Mesothelial cell of epicardium (in vitro differentiated cells): Measurements from ENCODE around the gene MCRIP2. TPM values are rescaled to one million over a fixed set of nuclear protein-coding genes. Genes with fewer than 3 reads are reported as not detected.

Source experiments
- DNase-seq, 2 experiments: peaks; one replicate each; pipeline ENCODE4 v3.0.0; 2021; ENCODE audit warnings: low spot score in 2 of 2; ENCODE audit not compliant: unreplicated experiment in 2 of 2
- H3K27ac Mint-ChIP-seq: 2 replicates; pipeline ENCODE4 v1.8.0; 2021; ENCODE audit warnings: mixed read lengths
- H3K27me3 Mint-ChIP-seq: 2 replicates; pipeline ENCODE4 v1.8.0; 2021; ENCODE audit warnings: low read depth, mixed read lengths
- H3K36me3 Mint-ChIP-seq: 2 replicates; pipeline ENCODE4 v1.8.0; 2021; ENCODE audit warnings: mixed read lengths
- H3K4me1 Mint-ChIP-seq: 2 replicates; pipeline ENCODE4 v1.8.0; 2021; ENCODE audit warnings: mixed read lengths
- H3K4me3 Mint-ChIP-seq: 2 replicates; pipeline ENCODE4 v1.8.0; 2021; ENCODE audit warnings: mild to moderate bottlenecking, moderate library complexity, mixed read lengths
- H3K9me3 Mint-ChIP-seq: 2 replicates; pipeline ENCODE4 v1.8.0; 2021; ENCODE audit warnings: mixed read lengths
- CTCF ChIP-seq: fragments of 200-600 bp; sonication (generic); IDR thresholded peaks from one replicate; pipeline ENCODE4 v1.5.0; 2021; ENCODE audit warnings: antibody characterized with exemption; ENCODE audit not compliant: unreplicated experiment
- total RNA-seq: library from RNA; stranded (reverse); gene quantifications from 3 replicates; pipeline ENCODE4 v1.2.1, GENCODE V29; 2021

MCRIP2 gene
- total RNA-seq, 1 donor from 2014 or later: 20.5 TPM

GRCh38 chr16:654034-654433 is 12.4 kb downstream of the MCRIP2 start:
- H3K27ac Mint-ChIP-seq: no peak overlapping the region
- H3K27me3 Mint-ChIP-seq: no peaks in the 10 kb centered on the region

GRCh38 chr16:657487-657886 is 15.9 kb downstream of the MCRIP2 start:
- H3K36me3 Mint-ChIP-seq: no peaks in the 10 kb centered on the region
- no peaks in the 10 kb centered on the region for H3K27me3 Mint-ChIP-seq
- DNase-seq: no peak
- H3K4me1 Mint-ChIP-seq: peaks cover 5% of the 10 kb centered on the region
- H3K9me3 Mint-ChIP-seq: no peaks in the 10 kb centered on the region
- H3K4me3 Mint-ChIP-seq: no peak overlapping the region
- TF ChIP-seq CTCF: no peak
- no peak overlapping the region for H3K27ac Mint-ChIP-seq

More at GRCh38 chr16:654034-654433, 12.4 kb downstream of the MCRIP2 start:
- no peak for TF ChIP-seq CTCF
- H3K4me3 Mint-ChIP-seq: no peak overlapping the region
- no peak for DNase-seq
- H3K4me1 Mint-ChIP-seq: peaks cover 3% of the 10 kb centered on the region
- no peaks in the 10 kb centered on the region for H3K36me3 Mint-ChIP-seq
- no peaks in the 10 kb centered on the region for H3K9me3 Mint-ChIP-seq

GRCh38 chr16:658679-659571 is 17.3 kb downstream of the MCRIP2 start:
- Mint-ChIP-seq H3K4me3 (no peak overlapping the region), H3K36me3 (no peaks in the 10 kb centered on the region), H3K27me3 (no peaks in the 10 kb centered on the region), H3K4me1 (peaks cover 5% of the 10 kb centered on the region), H3K9me3 (no peaks in the 10 kb centered on the region), H3K27ac (no peak overlapping the region)
- no peak for TF ChIP-seq CTCF
- DNase-seq: no peak

GRCh38 chr16:659618-660017 is 18.0 kb downstream of the MCRIP2 start:
- no peak overlapping the region for H3K27ac Mint-ChIP-seq
- DNase-seq: no peak
- peaks cover 5% of the 10 kb centered on the region for H3K4me1 Mint-ChIP-seq
- H3K4me3 Mint-ChIP-seq: no peak overlapping the region
- H3K9me3 Mint-ChIP-seq: no peaks in the 10 kb centered on the region
- no peak for TF ChIP-seq CTCF
- H3K36me3 Mint-ChIP-seq: no peaks in the 10 kb centered on the region
- H3K27me3 Mint-ChIP-seq: no peaks in the 10 kb centered on the region

- no peaks in the 10 kb centered on the region for H3K36me3 Mint-ChIP-seq
- H3K4me1 Mint-ChIP-seq: peaks cover 5% of the 10 kb centered on the region
- no peak for TF ChIP-seq CTCF
- no peak overlapping the region for H3K4me3 Mint-ChIP-seq
- H3K27me3 Mint-ChIP-seq: no peaks in the 10 kb centered on the region
- no peak overlapping the region for H3K27ac Mint-ChIP-seq
- no peak for DNase-seq
- H3K9me3 Mint-ChIP-seq: no peaks in the 10 kb centered on the region
These were observed 18.5 kb downstream of the MCRIP2 start for GRCh38 chr16:660132-660458.
